Choroid plexus epithelial cell (primary cell): ENCODE data around the gene INTS4.

ENCODE experiments used
- DNase-seq: peaks from one replicate; pipeline ENCODE4 v3.0.0-alpha.2; 2010; ENCODE audit warnings: low read depth
- H3K4me3 ChIP-seq: 2 replicates; pipeline ENCODE4 v1.5.1; 2011; ENCODE audit warnings: low read depth, mild to moderate bottlenecking, control low read depth, low read length, moderate library complexity
- TF ChIP-seq, protein P1 (sequence below): conservative IDR thresholded peaks from 2 replicates; pipeline ENCODE4 v1.5.1; 2011; ENCODE audit warnings: low read depth, mild to moderate bottlenecking, control low read depth, inconsistent platforms, low read length, moderate library complexity

The INTS4 gene

GRCh38 chr11:78038697-78039313, 44.3 kb upstream of the INTS4 start:
- DNase-seq = no peak
- TF ChIP-seq, protein P1, sequence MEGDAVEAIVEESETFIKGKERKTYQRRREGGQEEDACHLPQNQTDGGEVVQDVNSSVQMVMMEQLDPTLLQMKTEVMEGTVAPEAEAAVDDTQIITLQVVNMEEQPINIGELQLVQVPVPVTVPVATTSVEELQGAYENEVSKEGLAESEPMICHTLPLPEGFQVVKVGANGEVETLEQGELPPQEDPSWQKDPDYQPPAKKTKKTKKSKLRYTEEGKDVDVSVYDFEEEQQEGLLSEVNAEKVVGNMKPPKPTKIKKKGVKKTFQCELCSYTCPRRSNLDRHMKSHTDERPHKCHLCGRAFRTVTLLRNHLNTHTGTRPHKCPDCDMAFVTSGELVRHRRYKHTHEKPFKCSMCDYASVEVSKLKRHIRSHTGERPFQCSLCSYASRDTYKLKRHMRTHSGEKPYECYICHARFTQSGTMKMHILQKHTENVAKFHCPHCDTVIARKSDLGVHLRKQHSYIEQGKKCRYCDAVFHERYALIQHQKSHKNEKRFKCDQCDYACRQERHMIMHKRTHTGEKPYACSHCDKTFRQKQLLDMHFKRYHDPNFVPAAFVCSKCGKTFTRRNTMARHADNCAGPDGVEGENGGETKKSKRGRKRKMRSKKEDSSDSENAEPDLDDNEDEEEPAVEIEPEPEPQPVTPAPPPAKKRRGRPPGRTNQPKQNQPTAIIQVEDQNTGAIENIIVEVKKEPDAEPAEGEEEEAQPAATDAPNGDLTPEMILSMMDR = no peak
- no peak overlapping the region for H3K4me3 ChIP-seq

DNA sequence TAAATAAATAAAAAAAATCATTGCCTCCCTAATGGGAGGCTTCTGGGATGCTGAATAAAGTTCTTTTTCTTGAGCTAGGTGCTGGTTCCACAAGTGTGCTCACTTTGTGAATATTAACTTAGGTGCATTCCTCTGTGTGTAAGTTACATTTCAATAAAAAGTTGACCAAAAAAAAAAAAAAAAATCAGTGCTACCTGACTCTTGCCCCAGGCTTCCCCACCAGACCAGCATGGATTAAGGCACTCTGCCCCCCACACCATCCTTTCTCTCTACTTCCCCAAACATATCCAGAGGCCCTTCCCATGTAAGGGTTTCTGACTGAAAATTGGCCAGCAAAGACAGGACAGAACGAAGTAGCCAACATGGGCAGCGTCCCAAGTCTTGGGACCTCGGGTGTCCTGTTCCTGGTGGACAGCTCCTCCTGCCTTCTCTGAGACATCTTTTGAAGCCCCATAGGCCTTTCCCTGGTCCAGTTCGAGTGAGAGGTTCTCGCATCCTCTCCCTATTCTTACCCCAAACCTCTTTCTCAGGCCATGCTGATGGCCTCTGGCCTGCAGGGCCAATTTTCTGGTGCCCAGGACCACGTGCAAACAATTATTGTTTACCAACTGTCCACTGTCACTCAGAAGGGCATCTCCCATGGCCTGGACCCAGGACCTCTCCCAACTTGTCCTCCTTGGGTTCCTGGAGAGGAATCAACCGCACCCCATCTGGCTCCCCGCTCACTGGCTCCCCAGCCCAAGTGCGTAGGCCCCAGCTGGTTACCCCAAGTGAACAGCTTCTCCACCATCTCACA, 43.6 kb upstream of the INTS4 start:
- DNase-seq = no peak
- no peak overlapping the region for H3K4me3 ChIP-seq
- TF ChIP-seq, protein P1 = no peak

- DNase-seq = no peak
- no peak overlapping the region for H3K4me3 ChIP-seq
- TF ChIP-seq, protein P1 = no peak
Observed at GRCh38 chr11:78037056-78037455, 42.6 kb upstream of the INTS4 start.

GRCh38 chr11:78036313-78036712, 41.8 kb upstream of the INTS4 start:
- no peak overlapping the region for H3K4me3 ChIP-seq
- TF ChIP-seq, protein P1 = no peak
- no peak for DNase-seq

DNA sequence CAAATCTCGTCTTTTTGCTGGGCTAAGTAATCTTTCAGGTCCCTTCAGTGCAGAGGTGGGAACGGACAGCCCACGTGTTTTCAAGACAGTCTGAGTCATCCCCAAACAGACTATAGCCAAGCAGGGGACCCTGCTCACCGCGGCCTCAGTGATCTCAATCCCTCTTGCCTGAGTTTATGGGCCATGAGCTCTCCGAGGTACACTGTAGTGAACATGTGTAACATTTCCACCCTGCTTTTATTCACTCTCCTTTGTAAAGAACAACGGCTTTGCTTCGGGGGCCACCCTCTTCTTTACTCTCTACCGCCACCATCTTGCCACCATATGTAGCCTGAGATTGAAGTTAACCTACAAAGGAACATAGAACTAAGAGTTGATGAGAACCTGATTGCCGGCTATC, 40.2 kb upstream of the INTS4 start:
- H3K4me3 ChIP-seq = no peak overlapping the region
- TF ChIP-seq, protein P1 = no peak
- no peak for DNase-seq

- TF ChIP-seq, protein P1 = no peak
- DNase-seq = peak; percentile 49
- no peak overlapping the region for H3K4me3 ChIP-seq
Observed at GRCh38 chr11:78033040-78033439, 38.6 kb upstream of the INTS4 start.

GRCh38 chr11:78032090-78032489, 37.6 kb upstream of the INTS4 start:
- DNase-seq = no peak
- TF ChIP-seq, protein P1 = no peak
- H3K4me3 ChIP-seq = no peak overlapping the region
